BE2C (cell line): ENCODE results near the gene TMEM26.

Experiments
- DNase-seq: peaks from one replicate; pipeline ENCODE4 v3.0.0-alpha.2; 2020
- H3K27me3 ChIP-seq: fragments of 250-450 bp; sonication (Bioruptor Pico); 2 replicates; pipeline ENCODE4 v1.5.1; 2020; ENCODE audit warnings: mild to moderate bottlenecking
- H3K36me3 ChIP-seq: fragments of 250-450 bp; sonication (Bioruptor Pico); 2 replicates; pipeline ENCODE4 v1.5.1; 2020; ENCODE audit warnings: mild to moderate bottlenecking
- H3K4me1 ChIP-seq: fragments of 250-450 bp; sonication (Bioruptor Pico); 2 replicates; pipeline ENCODE4 v1.5.1; 2020
- H3K4me3 ChIP-seq: 2 replicates; pipeline ENCODE4 v1.5.1; 2011; ENCODE audit warnings: low read depth, low read length
- H3K9me3 ChIP-seq: fragments of 250-450 bp; sonication (Bioruptor Pico); 2 replicates; pipeline ENCODE4 v1.5.1; 2020
- CTCF ChIP-seq: IDR thresholded peaks from 2 replicates; pipeline ENCODE4 v1.5.1; 2012; ENCODE audit warnings: mild to moderate bottlenecking, low read depth, low read length

TMEM26 gene

GRCh38 chr10:61455656-61456055 lies 2.5 kb upstream of the TMEM26 start:
- no peaks in the 10 kb centered on the region for H3K9me3 ChIP-seq
- no peak for DNase-seq
- H3K4me3 ChIP-seq = no peak overlapping the region
- no peaks in the 10 kb centered on the region for H3K4me1 ChIP-seq
- no peaks in the 10 kb centered on the region for H3K36me3 ChIP-seq
- H3K27me3 ChIP-seq = peaks cover 14% of the 10 kb centered on the region; the same call in 1 of the 2 replicates
- no peak for TF ChIP-seq CTCF

- Histone ChIP-seq H3K4me3 (no peak overlapping the region), H3K36me3 (no peaks in the 10 kb centered on the region), H3K4me1 (no peaks in the 10 kb centered on the region), H3K9me3 (no peaks in the 10 kb centered on the region), H3K27me3 (peaks cover 14% of the 10 kb centered on the region; the same call in 1 of the 2 replicates)
- TF ChIP-seq CTCF = no peak
- DNase-seq = no peak
These were observed 1.4 kb upstream of the TMEM26 start for GRCh38 chr10:61454541-61454940.

GRCh38 chr10:61452151-61452651 lies 980 bp downstream of the TMEM26 start:
- Histone ChIP-seq H3K9me3 (no peaks in the 10 kb centered on the region), H3K4me1 (no peaks in the 10 kb centered on the region), H3K4me3 (no peak overlapping the region), H3K36me3 (no peaks in the 10 kb centered on the region), H3K27me3 (peaks cover 14% of the 10 kb centered on the region; the same call in 1 of the 2 replicates)
- no peak for DNase-seq
- no peak for TF ChIP-seq CTCF

- Histone ChIP-seq H3K4me1 (no peaks in the 10 kb centered on the region), H3K27me3 (peaks cover 14% of the 10 kb centered on the region; the same call in 1 of the 2 replicates), H3K9me3 (no peaks in the 10 kb centered on the region), H3K4me3 (no peak overlapping the region), H3K36me3 (no peaks in the 10 kb centered on the region)
- TF ChIP-seq CTCF = no peak
- no peak for DNase-seq
These were observed 1.8 kb downstream of the TMEM26 start for GRCh38 chr10:61451357-61451756.

GRCh38 chr10:61448841-61449600 lies 4.2 kb downstream of the TMEM26 start:
- Histone ChIP-seq H3K27me3 (peaks cover 14% of the 10 kb centered on the region; the same call in 1 of the 2 replicates), H3K9me3 (no peaks in the 10 kb centered on the region), H3K4me3 (no peak overlapping the region), H3K36me3 (no peaks in the 10 kb centered on the region), H3K4me1 (no peaks in the 10 kb centered on the region)
- DNase-seq = no peak
- no peak for TF ChIP-seq CTCF

GRCh38 chr10:61448091-61448490 lies 5.1 kb downstream of the TMEM26 start:
- H3K27me3 ChIP-seq = peaks cover 11% of the 10 kb centered on the region; the same call in 1 of the 2 replicates
- H3K4me1 ChIP-seq = no peaks in the 10 kb centered on the region
- no peaks in the 10 kb centered on the region for H3K36me3 ChIP-seq
- no peak for DNase-seq
- no peaks in the 10 kb centered on the region for H3K9me3 ChIP-seq
- TF ChIP-seq CTCF = no peak
- H3K4me3 ChIP-seq = no peak overlapping the region
